Hematopoietic multipotent progenitor cell (in vitro differentiated cells): Measurements from ENCODE around the gene MB21D2. TPM values are rescaled to one million over a fixed set of nuclear protein-coding genes. Genes with fewer than 3 reads are reported as not detected.
"Not testable (repeated sequence)": the region's sequence is repeated elsewhere in the genome, so short reads cannot be mapped to it uniquely, and the experiment has no call there.

Experiments used
- DNase-seq, 3 donors: peaks; one replicate each; pipeline ENCODE4 v3.0.0-alpha.2; 2011 to 2015; ENCODE audit warnings: low read depth in 2 of 3, low spot score in 2 of 3
- total RNA-seq: library from RNA; depleted of rRNA; stranded (reverse); fragments of >200 nt; gene quantifications from one replicate; pipeline ENCODE4 v1.2.3, GENCODE V29; 2012

MB21D2 gene
- total RNA-seq, 1 donor, result 0.54 TPM

DNA sequence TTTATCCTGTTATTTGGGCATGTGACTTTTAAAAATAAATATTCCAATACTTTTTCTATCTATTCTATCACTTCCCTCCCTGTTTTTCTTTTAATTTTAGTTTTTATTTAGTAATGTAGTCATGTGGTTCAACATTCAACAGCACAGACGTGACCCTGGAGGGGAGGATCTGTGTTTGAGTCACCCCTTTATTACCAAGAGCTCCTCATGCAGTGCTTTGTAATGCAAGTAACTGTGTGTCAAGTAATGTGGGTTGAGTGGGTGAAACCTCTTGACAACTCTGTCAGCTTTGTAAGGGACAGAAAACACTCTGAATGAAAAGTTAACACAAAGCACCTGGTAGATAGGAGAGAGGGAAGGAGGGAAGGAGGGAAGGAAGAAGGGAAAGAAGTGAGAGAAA, 100.6 kb downstream of the MB21D2 start:
- DNase-seq, result no peak

DNA sequence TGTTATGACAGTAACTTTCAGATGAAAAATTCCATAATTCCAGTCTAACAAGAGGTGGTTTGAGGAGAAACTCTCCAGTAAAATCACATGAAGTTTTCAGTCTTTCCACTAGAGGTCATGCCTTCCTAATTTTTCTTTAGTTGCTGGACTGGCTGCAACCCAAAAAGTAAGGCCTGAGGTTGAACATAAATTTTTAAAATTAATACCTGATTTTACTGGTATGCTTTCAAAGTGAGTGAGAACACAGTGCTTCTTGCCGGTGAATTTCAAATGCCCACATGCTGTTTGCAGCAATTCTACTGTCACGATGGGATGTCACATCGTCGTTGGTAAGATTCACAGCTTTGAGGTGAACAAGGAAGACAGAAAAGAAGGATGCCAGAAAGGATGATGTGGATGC, 101.3 kb downstream of the MB21D2 start:
- DNase-seq, result peak in 1 of 3 donors; percentile 73

DNA sequence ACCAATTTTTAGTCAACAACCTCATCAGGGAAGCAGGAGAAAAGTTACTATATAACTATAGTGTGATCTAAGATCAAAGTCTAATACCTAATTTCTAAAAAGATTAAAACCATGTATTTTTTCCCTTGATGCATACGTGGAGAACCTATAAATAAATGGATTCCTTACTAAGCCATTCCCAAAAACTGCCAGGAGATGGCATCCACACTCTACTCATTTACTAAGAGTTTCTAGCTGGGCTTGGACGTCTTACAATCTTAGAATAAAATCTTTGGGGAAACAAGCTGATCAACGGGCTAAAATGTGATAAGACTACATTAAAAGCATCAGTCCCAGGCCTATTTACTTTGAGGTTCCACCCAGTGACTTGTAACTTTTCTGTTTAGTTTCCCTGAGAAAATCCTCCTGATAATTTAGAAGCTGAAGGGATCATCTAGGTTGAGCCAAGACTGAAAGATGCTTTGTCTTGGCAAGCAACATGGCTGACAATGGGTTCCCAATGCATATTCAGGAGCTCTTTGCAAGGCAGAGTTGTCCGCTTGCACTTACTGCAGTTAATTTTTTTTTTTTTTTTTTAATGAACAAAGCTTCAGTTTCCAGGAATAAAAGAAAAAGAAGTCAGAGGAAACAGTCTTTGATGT, 104.8 kb downstream of the MB21D2 start:
- DNase-seq, result peak in 2 of 3 donors; percentile 37 to 78

DNA sequence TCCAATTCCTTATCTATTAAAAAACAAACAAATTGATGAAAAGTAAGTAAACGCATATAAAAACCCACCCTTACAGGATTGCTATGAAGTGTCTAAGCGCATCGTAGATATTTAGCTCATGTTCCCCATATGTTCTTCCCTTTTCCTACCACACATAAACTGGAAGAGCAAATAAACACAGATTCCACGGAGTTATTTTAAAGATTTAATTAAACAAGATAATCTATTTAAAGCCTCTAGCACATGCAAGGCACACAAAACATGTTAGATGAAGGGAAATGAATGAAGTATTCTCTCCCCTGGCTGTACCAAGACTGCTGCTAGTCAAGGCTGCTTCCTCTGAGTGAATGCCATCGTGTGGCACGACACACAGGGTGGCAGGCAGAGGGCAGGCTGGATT, 111.9 kb downstream of the MB21D2 start:
- DNase-seq, result no peak

DNA sequence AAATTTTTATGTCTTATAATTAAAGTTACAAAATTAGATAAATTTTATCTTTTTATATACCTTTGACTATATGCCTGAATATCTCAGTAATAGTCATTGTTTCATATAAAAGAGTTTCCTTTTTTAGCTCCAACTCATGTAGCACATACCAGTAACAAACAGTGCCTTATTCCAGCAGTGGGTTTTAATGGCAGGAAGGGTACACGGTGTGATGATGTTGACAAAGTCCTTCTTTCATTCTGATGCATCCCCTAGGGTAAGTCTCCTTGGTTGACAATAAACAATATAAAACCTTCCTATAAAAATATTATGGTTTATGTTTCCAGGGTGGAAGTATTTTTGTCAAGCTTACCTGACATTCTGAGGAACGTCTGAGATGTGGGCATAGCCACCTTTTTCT, 113.2 kb downstream of the MB21D2 start:
- no peak for DNase-seq

DNA sequence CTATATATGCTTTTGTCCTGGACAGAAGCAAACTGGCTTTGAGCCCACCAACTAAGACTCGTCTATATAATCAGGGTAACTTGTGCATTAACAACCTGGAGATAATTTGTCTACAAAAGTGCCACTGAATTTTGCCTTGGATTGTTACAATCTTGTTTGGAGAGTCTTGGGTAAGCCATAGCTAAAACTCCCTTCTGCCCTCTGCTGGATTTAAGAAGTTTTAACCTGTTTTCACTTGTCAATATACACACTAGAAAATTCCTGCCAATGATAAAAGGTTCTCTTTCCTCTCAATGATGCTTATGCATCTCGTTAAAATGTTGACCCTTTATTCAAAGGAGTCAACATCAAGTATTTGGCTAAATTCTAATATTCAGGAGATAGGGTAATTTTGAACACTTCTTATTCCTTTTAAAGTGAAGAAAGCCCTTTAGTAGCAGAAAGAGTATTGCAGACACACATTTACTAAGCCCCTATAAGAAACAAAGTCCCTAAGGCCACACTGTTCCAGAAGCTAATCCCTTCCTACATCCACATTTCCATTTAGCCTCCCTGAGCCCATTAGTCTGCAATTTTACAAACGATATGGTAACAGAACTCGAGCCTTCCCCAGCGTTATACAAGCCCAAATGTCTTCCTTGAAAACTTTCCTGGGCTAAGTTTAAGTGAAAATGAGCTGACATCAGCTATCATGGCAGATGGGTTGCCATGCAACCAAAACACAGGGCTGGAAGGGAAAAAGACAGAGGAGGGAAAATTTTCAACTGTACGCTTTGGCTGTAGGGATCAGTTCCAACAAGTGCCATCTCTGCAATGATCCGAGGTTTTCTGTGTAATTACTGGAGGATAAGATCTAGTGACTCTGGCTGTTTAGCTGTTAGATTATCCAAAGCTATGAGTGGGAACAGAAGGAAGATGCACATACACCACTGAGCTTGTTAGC, 114.4 kb downstream of the MB21D2 start:
- peak in 2 of 3 donors; percentile 27 to 65 for DNase-seq

DNA sequence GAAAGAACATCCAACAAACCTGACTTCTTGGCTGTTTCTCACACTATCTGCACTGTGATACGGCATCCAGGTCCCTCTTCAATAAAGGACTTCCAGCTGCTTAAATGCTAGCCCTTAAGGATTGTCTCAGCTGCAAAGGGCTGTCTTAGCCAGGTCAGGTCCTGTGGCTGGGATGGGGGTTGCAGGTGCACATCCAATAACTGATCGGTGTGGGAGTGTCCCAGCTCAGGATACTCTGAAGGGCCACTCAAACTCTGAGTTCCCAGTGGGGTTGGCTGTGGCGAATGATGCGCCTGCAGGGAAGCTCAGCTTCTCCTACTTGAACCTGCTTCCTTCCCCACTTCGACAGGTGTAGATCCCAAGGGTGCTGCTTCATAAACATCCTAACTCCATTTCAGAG, 115.7 kb downstream of the MB21D2 start:
- DNase-seq, result no peak

DNA sequence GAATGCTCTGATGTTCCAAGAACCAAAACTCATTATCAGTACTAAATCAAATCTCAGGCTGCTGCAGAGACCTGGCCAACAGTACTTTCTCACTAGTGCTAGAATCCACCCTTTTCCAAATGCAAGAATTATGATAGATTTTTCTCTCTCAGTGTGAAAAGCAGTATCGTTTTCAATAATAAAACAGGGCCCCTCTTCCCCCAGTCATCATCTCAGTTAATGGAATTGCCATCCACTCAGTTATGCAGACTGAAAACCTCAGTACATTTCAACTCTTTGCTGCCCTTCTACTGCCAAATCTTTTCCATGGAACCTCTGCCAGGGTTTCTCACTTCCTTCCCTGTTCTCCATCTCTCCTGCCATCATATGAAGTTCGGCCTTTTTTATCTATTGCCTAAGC, 117.9 kb downstream of the MB21D2 start:
- DNase-seq, result no peak

DNA sequence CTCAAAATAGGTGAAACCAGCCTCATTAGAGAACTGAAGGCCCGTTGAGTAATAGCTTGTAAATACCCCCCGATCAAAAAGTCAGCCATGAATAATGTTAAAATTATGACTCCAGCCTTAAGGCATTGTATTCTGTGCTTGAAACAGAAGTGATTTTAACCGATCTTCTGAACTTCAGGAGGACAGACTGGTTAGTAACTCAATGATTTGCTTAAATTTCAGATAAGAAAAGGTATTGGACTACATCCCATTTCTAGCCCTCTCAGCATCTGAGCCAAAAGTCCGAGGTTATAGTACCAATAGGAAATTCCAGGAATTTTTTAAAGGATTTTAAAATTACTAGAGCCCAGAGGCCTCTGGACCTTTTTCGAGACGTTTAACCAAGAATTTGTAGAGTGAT, 122.6 kb downstream of the MB21D2 start:
- DNase-seq, result no peak

DNA sequence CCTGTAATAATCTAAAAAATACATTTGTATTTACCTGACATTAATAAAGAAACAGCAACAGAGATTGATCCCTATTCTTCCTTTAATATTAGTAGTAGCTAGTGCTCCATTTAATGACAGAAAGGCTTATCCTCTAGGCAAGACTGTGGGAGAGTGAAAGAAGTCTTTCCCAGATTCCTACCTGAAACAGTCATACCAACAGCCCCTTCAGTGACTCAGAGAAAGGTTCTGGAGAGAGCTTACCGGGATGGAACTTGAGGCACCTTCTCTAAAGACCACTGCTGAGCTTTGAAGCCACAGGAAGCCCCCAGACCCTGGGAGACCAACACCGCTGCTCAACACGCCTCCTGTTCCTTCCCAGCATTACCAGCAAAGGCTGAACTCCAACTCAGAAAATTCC, 123.4 kb downstream of the MB21D2 start:
- DNase-seq, result no peak

DNA sequence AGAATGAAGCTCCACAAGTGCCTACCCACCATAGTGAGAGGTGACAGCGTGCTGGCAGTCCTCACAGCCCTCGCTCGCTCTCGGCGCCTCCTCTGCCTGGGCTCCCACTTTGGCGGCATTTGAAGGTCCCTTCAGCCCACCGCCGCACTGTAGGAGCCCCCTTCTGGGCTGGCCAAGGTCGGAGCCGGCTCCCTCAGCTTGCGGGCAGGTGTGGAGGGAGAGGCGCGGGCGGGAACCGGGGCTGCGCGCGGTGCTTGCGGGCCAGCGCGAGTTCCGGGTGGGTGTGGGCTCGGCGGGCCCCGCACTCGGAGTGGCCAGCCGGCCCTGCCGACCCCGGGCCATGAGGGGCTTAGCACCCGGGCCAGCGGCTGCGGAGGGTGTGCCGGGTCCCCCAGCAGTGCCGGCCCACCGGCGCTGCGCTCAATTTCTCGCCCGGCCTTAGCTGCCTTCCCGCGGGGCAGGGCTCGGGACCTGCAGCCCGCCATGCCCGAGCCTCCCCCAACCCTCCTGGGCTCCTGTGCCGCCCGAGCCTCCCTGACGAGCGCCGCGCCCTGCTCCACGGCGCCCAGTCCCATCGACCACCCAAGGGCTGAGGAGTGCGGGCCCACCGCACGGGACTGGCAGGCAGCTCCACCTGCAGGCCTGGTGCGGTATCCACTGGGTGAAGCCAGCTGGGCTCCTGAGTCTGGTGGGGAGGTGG, 128.7 kb downstream of the MB21D2 start:
- DNase-seq, result not testable (repeated sequence)

DNA sequence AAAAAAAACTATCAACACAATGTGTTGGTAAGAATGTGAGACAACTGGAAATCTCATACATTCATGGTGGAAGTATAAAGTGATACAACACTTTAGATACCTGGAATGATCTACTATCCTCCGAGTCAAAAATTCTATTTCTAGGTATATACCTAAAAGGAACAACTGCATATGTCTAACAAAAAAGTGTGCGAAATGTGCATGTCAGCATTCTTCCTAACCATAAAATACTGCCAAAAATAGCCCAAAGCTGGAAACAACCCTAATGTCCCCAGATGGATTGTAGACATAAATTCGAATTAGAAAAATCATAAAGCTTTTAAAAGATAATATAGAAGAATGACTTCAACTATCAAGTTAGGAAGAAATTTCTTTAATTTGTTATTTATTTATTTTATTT, 139.1 kb downstream of the MB21D2 start:
- DNase-seq, result no peak

DNA sequence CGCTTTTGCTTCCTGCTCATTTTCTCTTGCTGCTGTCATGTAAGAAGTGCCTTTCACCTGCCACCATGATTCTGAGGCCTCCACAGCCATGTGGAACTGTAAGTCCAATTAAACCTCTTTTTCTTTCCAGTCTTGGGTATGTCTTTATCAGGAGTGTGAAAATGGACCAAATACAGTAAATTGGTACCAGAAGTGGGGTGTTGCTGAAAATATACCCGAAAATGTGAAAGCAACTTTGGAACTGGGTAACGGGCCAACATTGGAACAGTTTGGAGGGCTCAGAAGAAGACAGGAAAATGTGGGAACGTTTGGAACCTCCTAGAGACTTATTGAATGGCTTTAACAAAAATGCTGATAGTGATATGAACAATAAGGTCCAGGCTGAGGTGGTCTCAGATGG, 143.3 kb downstream of the MB21D2 start:
- DNase-seq, result not testable (repeated sequence)

DNA sequence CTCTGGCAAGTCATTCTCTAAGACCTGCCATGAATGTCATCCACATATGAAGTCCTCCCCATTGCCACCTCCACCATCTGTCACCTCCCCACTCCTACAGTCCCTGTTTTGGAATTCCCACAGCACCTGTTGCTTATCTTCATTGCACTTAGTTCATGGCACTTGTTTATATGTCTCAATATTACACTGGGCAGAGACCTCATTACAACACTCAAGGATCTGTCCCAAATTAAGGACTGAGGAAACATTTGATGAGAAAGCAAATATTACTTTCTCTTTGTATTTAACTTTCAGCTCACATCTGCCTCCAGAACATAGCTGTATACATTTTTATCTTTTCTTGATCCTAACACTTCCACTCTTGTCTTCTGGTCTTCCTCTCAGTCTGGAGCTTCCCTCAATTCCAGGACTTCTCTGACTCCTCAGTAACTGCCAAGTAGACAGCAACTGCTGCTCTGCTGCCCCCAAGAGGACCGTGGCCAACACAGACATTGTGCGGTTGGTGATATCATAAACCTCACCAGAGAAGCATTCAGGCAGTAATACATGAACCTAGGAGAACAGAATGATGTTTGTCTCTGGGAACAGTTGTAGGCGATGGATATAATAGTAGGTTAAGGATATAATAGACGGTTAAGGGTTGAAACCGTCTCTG, 145.3 kb downstream of the MB21D2 start:
- DNase-seq, result no peak

DNA sequence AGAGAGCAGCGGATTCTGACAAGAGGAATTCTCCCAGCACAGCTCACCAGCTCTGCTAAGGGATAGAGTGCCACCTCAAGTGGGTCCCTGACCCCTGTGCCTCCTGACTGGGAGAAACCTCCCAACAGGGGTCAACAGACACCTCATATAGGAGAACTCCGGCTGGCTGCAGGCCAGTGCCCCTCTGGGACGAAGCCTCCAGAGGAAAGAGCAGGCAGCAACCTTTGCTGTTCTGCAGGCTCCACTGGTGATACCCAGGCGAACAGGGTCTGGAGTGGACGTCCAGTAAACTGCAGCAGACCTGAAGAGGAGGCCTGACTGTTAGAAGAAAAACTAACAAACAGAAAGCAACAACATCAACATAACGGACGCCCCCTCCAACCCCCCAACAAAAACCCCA, 159.0 kb downstream of the MB21D2 start:
- DNase-seq, result no peak

DNA sequence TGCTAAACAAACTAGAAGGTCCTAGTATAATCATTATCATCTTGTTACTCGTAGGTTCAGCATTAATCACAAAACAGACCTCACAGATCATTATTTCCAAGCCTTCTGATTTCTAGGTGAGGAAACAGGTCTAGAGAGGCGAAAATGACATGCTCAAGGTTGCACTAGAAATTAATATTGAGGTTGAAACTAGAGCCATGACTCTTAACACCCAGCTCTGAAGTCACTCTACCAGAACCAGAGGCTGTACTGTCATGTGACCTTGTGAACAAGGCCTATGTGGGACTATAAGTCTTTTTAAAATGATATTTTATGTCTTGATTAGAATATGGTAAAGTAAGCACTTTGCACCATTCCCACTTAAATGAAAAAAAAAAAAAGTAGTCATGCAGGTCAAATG, 166.5 kb downstream of the MB21D2 start:
- DNase-seq, result no peak

DNA sequence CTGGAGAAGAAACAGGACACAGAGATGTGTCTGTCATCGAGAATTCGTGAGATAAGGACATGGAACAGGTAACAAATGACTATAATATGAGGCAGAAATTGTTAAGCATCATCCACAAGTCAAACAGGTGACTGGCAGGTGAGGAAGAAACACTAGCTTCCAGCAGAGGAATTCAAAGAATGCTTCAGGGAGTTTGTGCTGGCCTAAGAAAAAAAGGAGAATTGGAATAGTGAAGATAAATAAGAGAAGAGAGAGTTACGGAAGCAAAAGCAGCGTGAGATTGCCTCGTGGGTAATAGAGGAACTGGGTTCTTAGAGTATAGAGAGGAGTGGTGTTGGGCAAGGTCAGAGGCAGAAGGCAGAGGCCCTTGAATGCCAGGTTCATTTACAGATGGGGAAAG, 167.5 kb downstream of the MB21D2 start:
- no peak for DNase-seq

DNA sequence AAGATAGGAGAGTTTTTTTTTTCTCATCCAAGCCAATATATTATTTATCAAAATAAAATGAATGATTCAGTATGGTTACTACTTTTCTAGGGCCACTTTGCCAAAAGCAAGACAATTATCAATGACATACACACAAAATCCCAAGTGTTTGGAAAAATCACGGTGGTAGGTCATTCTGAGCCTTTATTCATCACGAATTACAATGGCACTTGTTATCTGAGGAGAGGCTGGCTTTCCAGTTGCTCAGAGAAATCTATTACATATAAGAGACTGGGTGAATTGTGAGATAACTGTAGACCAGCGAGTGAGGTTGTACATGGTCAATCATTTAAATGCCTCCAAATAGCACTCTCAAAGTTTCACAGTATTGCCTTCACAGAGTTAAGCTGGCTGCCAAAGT, 169.9 kb downstream of the MB21D2 start:
- no peak for DNase-seq

DNA sequence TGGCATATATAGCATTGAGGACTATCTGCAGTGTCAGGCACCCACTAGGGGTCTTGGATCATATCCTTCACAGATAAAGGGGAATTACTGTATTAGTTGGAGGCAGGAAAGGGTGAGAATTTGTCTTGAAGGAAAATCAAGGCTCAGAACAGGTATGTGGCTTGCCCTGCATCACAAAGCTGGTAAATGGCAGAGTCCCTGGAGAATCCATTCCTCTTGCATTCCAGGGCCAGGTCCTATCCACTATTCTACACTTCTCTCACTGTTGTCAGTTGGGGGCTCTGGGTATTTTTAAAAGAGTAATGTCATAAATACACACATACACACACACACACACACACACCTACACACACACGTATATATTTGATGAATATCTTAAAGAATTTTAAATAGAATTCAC, 170.5 kb downstream of the MB21D2 start:
- DNase-seq, result no peak
